GM12892 (cell line): Measurements from ENCODE around the gene ZNF462.

Experiments used
- DNase-seq: peaks from one replicate; pipeline ENCODE4 v3.0.0; 2011; ENCODE audit not compliant: insufficient read length
- FAIRE-seq: peaks from 2 replicates; lab custom pipeline; 2011; peaks lifted over from hg19 to GRCh38; lab: Jason Lieb, UNC
- POLR2A ChIP-seq: IDR thresholded peaks from 2 replicates; pipeline ENCODE4 v1.6.1; 2011; ENCODE audit warnings: low read depth, low read length, control low read depth
- POLR2AphosphoS5 ChIP-seq: IDR thresholded peaks from 2 replicates; pipeline ENCODE4 v1.6.1; 2011; ENCODE audit warnings: low read depth, low read length, control low read depth
- TAF1 ChIP-seq: IDR thresholded peaks from 2 replicates; pipeline ENCODE4 v1.6.1; 2011; ENCODE audit warnings: low read depth, mild to moderate bottlenecking, control low read depth, low read length, borderline replicate concordance

Gene ZNF462

DNA sequence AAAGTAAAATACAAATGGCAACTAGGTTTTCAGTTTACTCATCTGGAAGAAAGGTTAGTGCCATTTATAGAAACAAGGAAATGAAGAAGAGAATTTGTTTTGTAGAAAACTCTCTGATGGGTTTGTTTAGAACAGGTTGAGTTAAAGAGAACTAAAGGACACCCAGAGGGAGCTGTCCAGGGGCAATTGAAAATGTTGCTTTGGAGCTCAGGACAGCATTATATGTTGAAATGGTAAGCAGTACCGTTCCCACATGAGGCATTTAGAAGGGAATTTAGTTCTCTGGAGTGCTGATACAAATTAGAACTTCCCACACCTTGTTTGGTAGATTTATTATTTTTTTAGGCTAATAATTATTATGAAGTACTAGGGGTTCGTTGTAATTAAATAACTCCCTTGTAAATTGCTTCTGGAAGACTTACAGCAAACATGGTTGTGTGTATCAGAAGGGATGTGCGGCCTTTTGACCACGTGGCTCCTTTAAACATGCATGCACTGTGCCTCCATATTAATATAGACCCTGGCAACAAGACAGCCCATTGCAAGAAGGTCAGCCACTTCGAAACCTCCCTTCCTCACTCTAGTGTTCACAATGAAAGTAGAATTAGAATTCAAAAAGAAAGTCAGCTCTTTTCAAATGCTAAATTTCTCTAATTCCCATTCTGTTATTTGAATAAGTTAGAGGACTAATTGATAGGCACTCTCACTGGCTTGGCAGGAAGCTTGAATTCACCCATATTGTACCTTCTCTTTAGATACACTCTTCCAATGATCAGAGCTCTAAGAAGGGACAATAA, 71.7 kb downstream of the ZNF462 start:
- TF ChIP-seq POLR2A (no peak), POLR2AphosphoS5 (no peak), TAF1 (no peak)
- FAIRE-seq (no peak), DNase-seq (no peak)

GRCh38 chr9:106936680-106937079, 73.7 kb downstream of the ZNF462 start:
- TF ChIP-seq POLR2A (no peak), TAF1 (no peak), POLR2AphosphoS5 (no peak)
- DNase-seq (no peak), FAIRE-seq (no peak)

- DNase-seq, result no peak
- no peak for TF ChIP-seq TAF1
- no peak for TF ChIP-seq POLR2A
- no peak for TF ChIP-seq POLR2AphosphoS5
- FAIRE-seq, result no peak
Observed at GRCh38 chr9:106941916-106942315, 79.0 kb downstream of the ZNF462 start.

- TF ChIP-seq POLR2A, result no peak
- no peak for TF ChIP-seq TAF1
- TF ChIP-seq POLR2AphosphoS5, result no peak
- DNase-seq (no peak), FAIRE-seq (no peak)
Observed at GRCh38 chr9:106945727-106946660, 83.0 kb downstream of the ZNF462 start.

- no peak for TF ChIP-seq POLR2AphosphoS5
- no peak for TF ChIP-seq TAF1
- TF ChIP-seq POLR2A, result no peak
- FAIRE-seq (no peak), DNase-seq (no peak)
Observed at GRCh38 chr9:106947106-106947900, 84.3 kb downstream of the ZNF462 start.

DNA sequence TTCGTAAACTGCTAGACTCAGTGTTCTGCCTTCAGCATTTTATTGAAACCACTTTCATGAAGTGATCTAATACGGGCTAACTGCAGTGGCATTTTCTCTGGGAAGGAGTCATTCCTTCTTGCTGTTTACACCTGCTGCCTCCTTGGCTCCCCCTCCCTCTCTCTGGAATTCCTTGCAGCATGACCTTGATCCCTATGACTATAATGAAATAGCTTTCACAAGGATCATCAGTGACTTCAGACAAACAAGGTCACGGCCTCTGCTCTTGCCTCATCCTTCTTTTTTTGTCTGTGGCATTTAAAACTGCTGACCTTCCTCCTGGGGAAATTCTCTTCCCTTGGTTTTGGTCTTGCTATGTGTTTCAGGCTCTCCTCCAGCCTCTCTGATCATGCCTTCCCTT, 90.2 kb downstream of the ZNF462 start:
- DNase-seq, result no peak
- FAIRE-seq, result no peak
- TF ChIP-seq POLR2A (no peak), TAF1 (no peak), POLR2AphosphoS5 (no peak)

DNA sequence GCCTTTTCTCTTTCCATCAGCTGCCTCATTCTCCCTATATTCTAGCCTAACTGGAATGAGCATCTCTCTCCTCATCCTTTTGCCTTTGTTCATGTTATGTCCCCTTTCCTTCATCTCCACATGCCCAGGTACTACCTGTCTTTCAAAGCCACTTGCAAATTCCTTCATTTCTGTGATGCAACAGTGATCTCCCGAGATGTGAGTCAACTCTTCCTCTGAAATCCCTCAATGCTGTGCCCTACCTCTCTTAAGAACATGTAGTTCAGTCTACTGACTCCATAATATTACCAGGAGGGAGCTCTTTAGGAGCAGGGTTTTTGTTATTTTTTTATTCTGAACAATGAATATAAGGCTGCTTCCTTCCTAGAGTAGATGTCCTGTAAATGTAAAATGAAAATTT, 91.6 kb downstream of the ZNF462 start:
- FAIRE-seq (no peak), DNase-seq (no peak)
- no peak for TF ChIP-seq POLR2AphosphoS5
- no peak for TF ChIP-seq POLR2A
- TF ChIP-seq TAF1, result no peak

DNA sequence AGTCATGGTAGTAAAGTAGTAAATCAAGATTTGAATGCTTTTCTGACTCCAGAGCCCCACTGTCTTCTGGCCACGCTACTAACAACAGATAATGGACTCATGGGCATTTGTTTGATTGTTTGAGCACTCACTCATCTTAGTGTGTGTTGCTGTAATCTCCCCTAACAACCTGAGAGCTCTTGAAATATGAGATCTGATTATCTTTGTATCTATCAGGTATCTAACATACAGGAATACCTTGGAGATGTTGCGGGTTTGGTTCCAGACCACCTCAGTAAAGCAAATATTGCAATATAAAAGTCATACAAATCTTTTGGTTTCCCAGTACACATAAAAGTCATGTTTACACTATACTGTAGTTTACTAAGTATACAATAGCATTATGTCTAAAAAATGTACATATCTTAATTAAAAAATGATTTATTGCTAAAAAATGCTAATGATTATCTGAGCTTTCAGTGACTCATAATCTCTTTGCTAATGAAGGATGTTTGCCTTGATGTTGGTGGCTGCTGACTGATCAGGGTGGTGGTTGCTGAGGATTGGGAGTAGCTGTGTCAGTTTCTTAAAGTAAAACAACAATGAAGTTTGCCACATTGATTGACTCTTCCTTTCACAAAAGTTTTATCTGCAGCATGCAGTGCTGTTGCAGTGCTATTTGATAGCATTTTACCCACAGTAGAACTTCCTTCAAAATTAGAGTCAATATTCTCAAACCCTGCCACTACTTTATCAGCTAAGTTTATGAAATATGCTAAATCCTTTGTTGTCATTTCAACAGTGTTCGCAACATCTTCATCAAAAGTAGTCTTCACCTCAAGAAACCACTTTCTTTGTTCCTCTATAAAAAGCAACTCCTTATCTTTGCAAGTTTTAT, 92.2 kb downstream of the ZNF462 start:
- FAIRE-seq, result no peak
- TF ChIP-seq TAF1 (no peak), POLR2A (no peak), POLR2AphosphoS5 (no peak)

GRCh38 chr9:106956971-106957370, 94.0 kb downstream of the ZNF462 start:
- DNase-seq, result no peak
- TF ChIP-seq TAF1, result no peak
- no peak for TF ChIP-seq POLR2AphosphoS5
- no peak for TF ChIP-seq POLR2A
- no peak for FAIRE-seq

More for the DNA sequence above, 92.2 kb downstream of the ZNF462 start:
- DNase-seq, result no peak

- TF ChIP-seq POLR2A, result no peak
- TF ChIP-seq POLR2AphosphoS5, result no peak
- TF ChIP-seq TAF1, result no peak
- DNase-seq, result no peak
- no peak for FAIRE-seq
Observed at GRCh38 chr9:106958955-106959657, 96.1 kb downstream of the ZNF462 start.
